ENCODE results near the gene CHML.

Gene CHML

DNA sequence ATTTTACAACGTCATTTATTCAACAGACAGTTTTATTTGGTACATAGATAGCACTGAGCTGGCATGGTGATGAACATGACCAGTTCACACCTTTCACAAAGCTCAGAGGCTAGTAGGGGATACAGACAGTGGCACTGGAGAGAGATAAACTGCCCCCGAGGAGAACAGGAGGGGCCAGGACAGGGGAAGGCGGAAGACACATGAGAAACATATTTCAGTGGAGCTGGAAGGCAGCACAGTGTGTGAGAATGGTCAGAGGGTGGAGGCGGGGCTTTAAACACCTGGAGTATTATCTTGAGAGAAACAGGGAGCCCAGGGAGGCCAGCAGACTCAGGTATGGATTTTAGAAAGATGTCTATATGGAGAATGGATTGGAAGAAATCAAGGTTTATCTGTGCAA is 49.5 kb downstream of the CHML start:
- no peak overlapping the region for H3K4me3 ChIP-seq (ENCODE audit: low read length)
- H2AFZ ChIP-seq (ENCODE audit: low read depth, low read length), result no peak overlapping the region
- H3K27me3 ChIP-seq (ENCODE audit: insufficient read depth, low read length), result no peaks in the 10 kb centered on the region
- H3K4me1 ChIP-seq (ENCODE audit: insufficient read depth, low read length), result peaks cover 4% of the 10 kb centered on the region
- H3K36me3 ChIP-seq (ENCODE audit: insufficient read depth, low read length), result peaks cover 3% of the 10 kb centered on the region
- no peaks in the 10 kb centered on the region for H3K9me3 ChIP-seq (ENCODE audit: low read length)
